ENCODE data around the gene EGFR.

EGFR gene

GRCh38 chr7:55178292-55178862 lies 159.6 kb downstream of the EGFR start:
- DNase-seq, result no peak

- no peak for DNase-seq
Observed at GRCh38 chr7:55178863-55179773, 160.3 kb downstream of the EGFR start.

GRCh38 chr7:55179931-55180682 lies 161.3 kb downstream of the EGFR start:
- DNase-seq, result no peak

- no peak for DNase-seq
Observed at GRCh38 chr7:55180963-55181542, 162.2 kb downstream of the EGFR start.

GRCh38 chr7:55181762-55182161 lies 162.9 kb downstream of the EGFR start:
- no peak for DNase-seq

- no peak for DNase-seq
Observed at GRCh38 chr7:55183897-55184296, 165.1 kb downstream of the EGFR start.

- DNase-seq, result no peak
Observed at GRCh38 chr7:55185321-55185802, 166.5 kb downstream of the EGFR start.

GRCh38 chr7:55185941-55186609 lies 167.3 kb downstream of the EGFR start:
- peak; percentile 44 for DNase-seq

GRCh38 chr7:55187701-55188491 lies 169.1 kb downstream of the EGFR start:
- DNase-seq, result no peak

GRCh38 chr7:55188590-55189138 lies 169.8 kb downstream of the EGFR start:
- no peak for DNase-seq

GRCh38 chr7:55189146-55189766 lies 170.4 kb downstream of the EGFR start:
- no peak for DNase-seq

GRCh38 chr7:55189878-55190436 lies 171.1 kb downstream of the EGFR start:
- no peak for DNase-seq

GRCh38 chr7:55190511-55191160 lies 171.8 kb downstream of the EGFR start:
- no peak for DNase-seq

GRCh38 chr7:55191161-55191925 lies 172.5 kb downstream of the EGFR start:
- DNase-seq, result no peak

- DNase-seq, result no peak
Observed at GRCh38 chr7:55191926-55192692, 173.3 kb downstream of the EGFR start.

GRCh38 chr7:55192723-55193122 lies 173.9 kb downstream of the EGFR start:
- no peak for DNase-seq

- DNase-seq, result no peak
Observed at GRCh38 chr7:55193245-55193644, 174.4 kb downstream of the EGFR start.

GRCh38 chr7:55194522-55194921 lies 175.7 kb downstream of the EGFR start:
- no peak for DNase-seq
